Measurements from ENCODE around the gene FANCE. TPM values are rescaled to one million over a fixed set of nuclear protein-coding genes. Genes with fewer than 3 reads are reported as not detected.
A peak's percentile ranks its signal among the peaks of the same experiment; 100 is the strongest.

The FANCE gene
- total RNA-seq, 1 experiment from 2014 or later: 16.1 TPM

DNA sequence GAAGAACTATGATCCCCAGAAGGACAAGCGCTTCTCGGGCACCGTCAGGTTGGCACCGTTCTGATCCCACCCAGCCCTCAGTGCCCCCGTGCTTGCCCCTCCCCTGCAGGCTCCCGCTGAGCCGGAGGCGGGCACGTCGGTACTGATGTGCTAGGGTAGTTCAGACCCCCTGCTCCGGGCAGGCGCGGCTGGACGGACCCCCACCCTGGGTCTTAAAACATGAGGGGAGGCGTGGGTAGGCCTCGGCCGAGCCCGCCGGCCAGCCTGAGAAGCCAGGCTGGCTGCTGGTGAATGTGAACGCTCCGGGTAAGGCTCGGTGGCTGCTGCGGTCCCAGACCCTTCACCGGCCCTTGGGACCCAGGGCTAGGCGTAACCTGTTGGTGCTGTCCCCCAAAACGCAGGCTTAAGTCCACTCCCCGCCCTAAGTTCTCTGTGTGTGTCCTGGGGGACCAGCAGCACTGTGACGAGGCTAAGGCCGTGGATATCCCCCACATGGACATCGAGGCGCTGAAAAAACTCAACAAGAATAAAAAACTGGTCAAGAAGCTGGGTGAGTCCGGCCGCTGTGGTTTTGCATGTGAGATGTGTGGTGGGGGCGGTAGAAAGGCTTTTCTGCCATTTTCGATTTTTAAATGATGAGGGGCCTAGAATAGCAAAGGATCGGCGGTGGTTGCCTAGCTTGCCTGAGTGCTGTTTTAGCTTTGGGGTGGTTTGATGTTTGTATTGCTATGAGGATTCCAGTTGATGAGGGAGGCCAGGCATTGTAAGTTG, 17.0 kb downstream of the FANCE start:
- peaks cover 36% of the 10 kb centered on the region; the same call in 1 of the 2 replicates for H4K20me1 ChIP-seq (ENCODE audit: insufficient read depth)
- no peaks in the 10 kb centered on the region for H3K9me3 ChIP-seq (ENCODE audit: control insufficient read depth in 1 of 2, insufficient read depth in 1 of 2, low read depth in 1 of 2, low read length in 2 of 2)
- H3K9me2 ChIP-seq (ENCODE audit: insufficient read depth): no peaks in the 10 kb centered on the region
- peak overlapping the region; percentile 82 for H3K27ac ChIP-seq (ENCODE audit: low read depth, low read length)
- ATAC-seq (0 out of 2 replicates have a peak, but pooled peaks have one; percentile 0), DNase-seq (ENCODE audit: low read depth, low spot score) (no peak)
- peak overlapping the region; percentile 99 for H3K9ac ChIP-seq (ENCODE audit: low read length)
- no peaks in the 10 kb centered on the region for H3K27me3 ChIP-seq (ENCODE audit: insufficient read depth, low read length)
- H3K4me1 ChIP-seq (ENCODE audit: control insufficient read depth in 1 of 2, insufficient read depth in 2 of 2, low read length in 2 of 2): peaks cover 13 to 32% of the 10 kb centered on the region in 2 experiments; a peak in 3 of 4 replicates
- POLR2A ChIA-PET: interaction anchor here (1.0 to 1.6 kb wide), 2 partner anchors 16 to 128 kb away, joined by 4 to 6 read pairs; partner anchors contain the start of gene FANCE
- no peak overlapping the region for H2AFZ ChIP-seq (ENCODE audit: low read depth, low read length, poor library complexity, severe bottlenecking)
- intact Hi-C loops (cut with micrococcal nuclease): loop anchor here (1.0 kb wide), 2 partner anchors 127 to 172 kb away; partner anchors contain the start of genes DEF6 and PPARD
- no TSS peak for BruUV-seq (replicated peaks)
- TF ChIP-seq ZFX (IDR thresholded peaks at IDR 0.05) (peak; percentile 32; the same call in 1 of the 2 replicates), EGR1 (IDR thresholded peaks at IDR 0.05; ENCODE audit: low read depth) (no peak), ZNF274 (IDR thresholded peaks at IDR 0.05; ENCODE audit: low read depth, low read length) (no peak), CEBPB (IDR thresholded peaks at IDR 0.05; ENCODE audit: low read depth) (no peak), CBX3 (IDR thresholded peaks at IDR 0.05; ENCODE audit: low read depth) (no peak), TCF7L2 (IDR thresholded peaks at IDR 0.05; ENCODE audit: borderline replicate concordance, extremely low read depth, insufficient read depth, insufficient read length) (no peak)
- peaks cover 17 to 40% of the 10 kb centered on the region in 2 experiments; a peak in 3 of 4 replicates for H3K36me3 ChIP-seq (ENCODE audit: control insufficient read depth in 1 of 2, insufficient read depth in 2 of 2, low read length in 2 of 2)
- H3K79me2 ChIP-seq (ENCODE audit: insufficient read depth, low read length): peaks cover 42% of the 10 kb centered on the region
- CTCF ChIA-PET: no interaction called here
- H3K4me3 ChIP-seq (replicated peaks in 1 of 2; ENCODE audit: low read depth in 1 of 2, low read length in 2 of 2): peak overlapping the region; percentile 98 to 99
- RAD21 ChIA-PET (ENCODE audit: low non-redundant PET in 1 of 2, low total read pairs in 2 of 2, uncharacterized antibody in 2 of 2, unreplicated experiment in 2 of 2): no interaction called here
- peak overlapping the region; percentile 88 for H3K4me2 ChIP-seq (ENCODE audit: low read length)

Measured in HCT116 (cell line).